Osteoblast (primary cell): ENCODE data around the gene VDAC1. TPM values are rescaled to one million over a fixed set of nuclear protein-coding genes. Genes with fewer than 3 reads are reported as not detected.

Experiments
- DNase-seq: peaks from one replicate; pipeline ENCODE4 v3.0.0; 2011; ENCODE audit warnings: low spot score, mixed read lengths; ENCODE audit not compliant: insufficient read length; ENCODE audit errors: missing footprints
- H2AFZ ChIP-seq: 2 replicates; pipeline ENCODE4 v1.6.0; 2011; ENCODE audit warnings: mild to moderate bottlenecking, low read length
- H3K27ac ChIP-seq: 2 replicates; pipeline ENCODE4 v1.5.1; 2011; ENCODE audit warnings: mild to moderate bottlenecking, low read depth, low read length, moderate library complexity
- H3K27me3 ChIP-seq: 2 replicates; pipeline ENCODE4 v1.6.0; 2012; ENCODE audit warnings: mild to moderate bottlenecking, control low read depth, inconsistent platforms, low read length, moderate library complexity; ENCODE audit not compliant: insufficient read depth
- H3K36me3 ChIP-seq: 2 replicates; pipeline ENCODE4 v1.5.1; 2011; ENCODE audit warnings: mild to moderate bottlenecking, low read length, control low read depth, moderate library complexity; ENCODE audit not compliant: insufficient read depth
- H3K4me1 ChIP-seq: 2 replicates; pipeline ENCODE4 v1.5.1; 2011; ENCODE audit warnings: mild to moderate bottlenecking, low read length, control low read depth, moderate library complexity; ENCODE audit not compliant: insufficient read depth
- H3K4me2 ChIP-seq: 2 replicates; pipeline ENCODE4 v1.6.0; 2011; ENCODE audit warnings: mild to moderate bottlenecking, low read length; ENCODE audit not compliant: insufficient read depth
- H3K4me3 ChIP-seq: fragments of 200-600 bp; sonication (generic); 3 replicates; pipeline ENCODE4 v1.5.1; 2012; ENCODE audit warnings: mild to moderate bottlenecking, low read length, inconsistent platforms; ENCODE audit not compliant: insufficient read depth
- H3K79me2 ChIP-seq: 2 replicates; pipeline ENCODE4 v1.6.0; 2012; ENCODE audit warnings: mild to moderate bottlenecking, low read length, control low read depth, inconsistent platforms; ENCODE audit not compliant: insufficient read depth
- H3K9me3 ChIP-seq: 2 replicates; pipeline ENCODE4 v1.5.1; 2011; ENCODE audit warnings: low read depth, low read length, control low read depth
- H4K20me1 ChIP-seq: 2 replicates; pipeline ENCODE4 v1.6.0; 2012; ENCODE audit warnings: mild to moderate bottlenecking, low read length, control low read depth; ENCODE audit not compliant: insufficient read depth
- total RNA-seq: library from RNA; depleted of rRNA; stranded (reverse); fragments of >200 nt; gene quantifications from 2 replicates; pipeline ENCODE4 v1.2.3, GENCODE V29; 2012
- TF ChIP-seq, protein P1 (sequence below): IDR thresholded peaks from 2 replicates; pipeline ENCODE4 v1.5.1; 2011; ENCODE audit warnings: mild to moderate bottlenecking, low read depth, low read length, moderate library complexity; ENCODE audit errors: extremely low read depth

VDAC1 gene
- total RNA-seq, 1 donor = 264 TPM

- Histone ChIP-seq H3K36me3 (peaks cover 24% of the 10 kb centered on the region), H2AFZ (no peak overlapping the region), H3K27ac (peak overlapping the region; percentile 91), H3K4me2 (peak overlapping the region; percentile 93), H3K79me2 (peaks cover 77% of the 10 kb centered on the region), H3K9me3 (no peaks in the 10 kb centered on the region), H4K20me1 (peaks cover 63% of the 10 kb centered on the region), H3K4me3 (no peak overlapping the region), H3K27me3 (no peaks in the 10 kb centered on the region), H3K4me1 (peaks cover 24% of the 10 kb centered on the region)
- TF ChIP-seq, protein P1, sequence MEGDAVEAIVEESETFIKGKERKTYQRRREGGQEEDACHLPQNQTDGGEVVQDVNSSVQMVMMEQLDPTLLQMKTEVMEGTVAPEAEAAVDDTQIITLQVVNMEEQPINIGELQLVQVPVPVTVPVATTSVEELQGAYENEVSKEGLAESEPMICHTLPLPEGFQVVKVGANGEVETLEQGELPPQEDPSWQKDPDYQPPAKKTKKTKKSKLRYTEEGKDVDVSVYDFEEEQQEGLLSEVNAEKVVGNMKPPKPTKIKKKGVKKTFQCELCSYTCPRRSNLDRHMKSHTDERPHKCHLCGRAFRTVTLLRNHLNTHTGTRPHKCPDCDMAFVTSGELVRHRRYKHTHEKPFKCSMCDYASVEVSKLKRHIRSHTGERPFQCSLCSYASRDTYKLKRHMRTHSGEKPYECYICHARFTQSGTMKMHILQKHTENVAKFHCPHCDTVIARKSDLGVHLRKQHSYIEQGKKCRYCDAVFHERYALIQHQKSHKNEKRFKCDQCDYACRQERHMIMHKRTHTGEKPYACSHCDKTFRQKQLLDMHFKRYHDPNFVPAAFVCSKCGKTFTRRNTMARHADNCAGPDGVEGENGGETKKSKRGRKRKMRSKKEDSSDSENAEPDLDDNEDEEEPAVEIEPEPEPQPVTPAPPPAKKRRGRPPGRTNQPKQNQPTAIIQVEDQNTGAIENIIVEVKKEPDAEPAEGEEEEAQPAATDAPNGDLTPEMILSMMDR = no peak
- DNase-seq = peak; percentile 52
Observed at GRCh38 chr5:134001938-134002731, 2.6 kb downstream of the VDAC1 start.

- Histone ChIP-seq H3K4me1 (peaks cover 26% of the 10 kb centered on the region), H3K27me3 (no peaks in the 10 kb centered on the region), H3K4me2 (no peak overlapping the region), H3K27ac (no peak overlapping the region), H3K79me2 (peaks cover 83% of the 10 kb centered on the region), H3K36me3 (peaks cover 24% of the 10 kb centered on the region), H3K4me3 (no peak overlapping the region), H3K9me3 (no peaks in the 10 kb centered on the region), H4K20me1 (peaks cover 75% of the 10 kb centered on the region), H2AFZ (no peak overlapping the region)
- TF ChIP-seq, protein P1 = no peak
- DNase-seq = no peak
Observed at GRCh38 chr5:134000696-134001453, 3.9 kb downstream of the VDAC1 start.

DNA sequence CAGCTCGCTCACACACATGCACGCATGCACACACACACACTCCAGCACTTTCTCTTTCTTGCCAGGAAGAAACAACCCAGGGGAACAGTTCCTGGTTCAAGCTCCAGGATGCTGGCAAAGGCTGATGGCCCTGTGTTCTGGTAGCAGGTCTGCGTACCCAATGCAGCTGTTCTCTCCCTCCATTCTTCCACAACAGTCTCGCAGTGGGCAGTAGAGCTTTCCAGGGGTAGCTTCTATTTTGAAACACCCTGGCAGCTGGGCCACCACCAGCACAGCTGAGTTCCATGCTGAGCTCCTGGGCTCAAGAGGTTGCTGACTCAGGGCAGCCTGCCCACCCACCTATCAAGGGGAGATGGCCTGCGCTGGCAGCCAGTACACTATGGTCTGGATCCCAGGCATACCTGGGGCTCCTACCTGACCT is 4.7 kb downstream of the VDAC1 start:
- Histone ChIP-seq H3K4me1 (peaks cover 27% of the 10 kb centered on the region), H2AFZ (no peak overlapping the region), H3K79me2 (peaks cover 88% of the 10 kb centered on the region), H3K4me3 (no peak overlapping the region), H3K27ac (peak overlapping the region; percentile 12), H3K4me2 (no peak overlapping the region), H3K27me3 (no peaks in the 10 kb centered on the region), H4K20me1 (peaks cover 83% of the 10 kb centered on the region), H3K36me3 (peaks cover 24% of the 10 kb centered on the region), H3K9me3 (no peaks in the 10 kb centered on the region)
- DNase-seq = no peak
- TF ChIP-seq, protein P1 = no peak

DNA sequence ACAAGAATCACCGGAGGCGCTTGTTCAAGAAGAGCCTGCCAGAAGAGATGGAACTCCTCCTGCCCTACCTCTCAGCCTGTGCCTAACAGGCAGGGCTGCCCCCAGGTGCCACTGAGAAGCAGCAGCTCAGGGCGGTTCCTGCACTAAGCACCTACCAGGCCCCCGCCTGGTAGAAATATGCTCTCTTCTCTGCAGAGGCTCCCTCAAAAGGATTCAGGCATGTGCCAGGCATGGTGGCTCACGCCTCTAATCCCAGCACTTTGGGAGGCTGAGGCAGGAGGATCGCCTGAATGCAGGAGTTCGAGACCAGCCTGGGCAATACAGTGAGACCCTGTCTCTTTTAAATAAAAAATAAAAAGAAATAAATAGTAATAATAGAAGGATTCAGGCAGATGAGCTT is 6.0 kb downstream of the VDAC1 start:
- no peak for DNase-seq
- TF ChIP-seq, protein P1 = no peak
- peaks cover 100% of the 10 kb centered on the region for H3K79me2 ChIP-seq
- H2AFZ ChIP-seq = no peak overlapping the region
- peaks cover 96% of the 10 kb centered on the region for H4K20me1 ChIP-seq
- no peaks in the 10 kb centered on the region for H3K27me3 ChIP-seq
- no peak overlapping the region for H3K4me3 ChIP-seq
- H3K36me3 ChIP-seq = peaks cover 24% of the 10 kb centered on the region
- H3K4me1 ChIP-seq = peaks cover 40% of the 10 kb centered on the region
- H3K9me3 ChIP-seq = no peaks in the 10 kb centered on the region
- H3K4me2 ChIP-seq = no peak overlapping the region
- no peak overlapping the region for H3K27ac ChIP-seq
